HG03095 (cell line): ENCODE data around the gene HAPSTR1.

Experiments
- ATAC-seq: cut with Tn5 transposase; IDR thresholded peaks from one replicate; pipeline ENCODE4 v1.9.1; 2021; ENCODE audit warnings: moderate library complexity; ENCODE audit not compliant: unreplicated experiment

HAPSTR1 gene

GRCh38 chr16:9095656-9096397 is 4.4 kb downstream of the HAPSTR1 start:
- ATAC-seq, result no peak

DNA sequence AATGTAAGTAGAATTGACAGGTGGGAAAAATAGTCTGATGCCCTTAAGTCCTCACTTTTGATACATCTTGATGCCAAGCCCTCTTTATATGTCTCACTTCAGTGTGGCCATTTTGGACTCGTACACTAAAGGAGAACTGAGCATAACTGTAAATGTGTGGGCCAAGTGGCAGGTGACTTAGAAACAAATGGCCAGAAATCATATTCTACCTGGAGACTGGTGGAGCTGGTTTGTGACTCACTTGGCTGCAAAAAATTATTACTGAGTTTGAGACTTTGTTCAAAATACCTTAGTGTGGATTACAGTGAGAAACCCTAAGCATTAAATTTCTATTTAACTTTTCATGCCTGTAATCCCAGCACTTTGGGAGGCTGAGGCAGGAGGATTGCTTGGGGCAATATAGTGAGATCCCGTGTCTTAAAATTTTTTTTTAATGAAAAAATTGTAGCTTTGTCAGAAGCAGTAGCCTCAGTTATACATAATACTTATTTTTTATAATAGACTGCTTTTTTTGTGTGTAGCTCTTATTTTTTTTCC is 5.0 kb downstream of the HAPSTR1 start:
- ATAC-seq, result no peak

GRCh38 chr16:9097266-9098219 is 6.1 kb downstream of the HAPSTR1 start:
- ATAC-seq, result no peak

- ATAC-seq, result no peak
These were observed 7.1 kb downstream of the HAPSTR1 start for GRCh38 chr16:9098377-9099090.

DNA sequence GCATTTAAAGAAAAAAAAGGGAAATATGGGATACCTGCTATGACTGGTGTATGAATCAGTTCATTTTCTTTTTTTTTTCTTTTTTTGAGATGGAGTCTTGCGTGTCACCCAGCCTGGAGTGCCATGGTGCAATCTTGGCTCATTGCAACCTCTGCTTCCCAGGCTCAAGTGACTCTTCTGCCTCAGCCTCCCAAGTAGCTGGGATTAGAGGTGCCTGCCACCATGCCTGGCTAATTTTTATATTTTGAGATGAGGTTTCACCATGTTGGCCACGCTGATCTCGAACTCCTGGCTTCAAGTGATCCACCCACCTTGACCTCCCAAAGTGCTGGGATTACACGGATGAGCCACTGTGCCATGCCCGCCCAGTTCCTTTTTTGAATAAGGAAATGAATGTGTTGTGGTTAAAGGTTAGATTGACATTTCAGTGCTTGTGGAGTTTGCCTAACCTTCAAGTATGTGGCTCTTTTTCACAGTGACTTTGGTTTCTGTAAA is 7.7 kb downstream of the HAPSTR1 start:
- no peak for ATAC-seq

DNA sequence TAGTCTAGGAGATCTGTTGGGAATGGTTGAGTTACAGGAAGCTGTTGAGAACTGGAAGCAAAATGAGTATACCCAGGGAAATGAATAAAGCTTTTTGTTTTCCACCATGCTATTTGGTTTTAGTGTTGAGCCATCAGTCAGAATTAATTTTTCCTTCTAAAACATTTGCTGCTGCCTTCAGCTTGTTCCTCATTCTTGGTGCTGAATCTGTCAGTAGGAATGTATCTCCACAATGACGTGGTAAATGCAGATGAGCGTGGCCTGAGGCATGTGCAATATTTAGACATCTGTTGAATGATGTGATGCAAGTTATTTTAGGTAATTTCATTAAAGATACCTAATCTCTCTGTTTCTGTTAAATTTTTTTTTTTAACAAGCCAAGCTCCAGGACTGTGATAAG is 10.9 kb downstream of the HAPSTR1 start:
- ATAC-seq, result no peak

GRCh38 chr16:9102943-9103342 is 11.5 kb downstream of the HAPSTR1 start:
- no peak for ATAC-seq

DNA sequence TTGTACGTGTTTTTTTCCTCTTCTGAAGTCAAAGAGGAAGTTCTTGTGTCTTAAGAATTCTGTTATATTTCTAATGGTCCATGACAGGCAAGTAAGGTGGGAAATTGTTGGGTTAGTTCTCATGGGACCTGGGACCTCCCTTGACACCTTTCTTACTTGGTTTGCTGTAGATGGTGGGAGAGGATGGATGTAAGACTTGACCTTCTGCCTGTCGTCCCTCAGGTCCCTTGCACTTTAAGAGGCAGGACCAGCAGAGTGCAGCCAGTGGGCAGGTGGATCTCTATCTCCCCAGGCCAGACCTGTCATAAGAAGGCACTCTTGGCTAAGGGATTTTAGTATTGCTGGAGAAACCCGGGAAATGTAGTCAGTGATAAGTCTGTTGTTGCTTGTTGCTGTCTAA is 12.1 kb downstream of the HAPSTR1 start:
- ATAC-seq, result no peak

DNA sequence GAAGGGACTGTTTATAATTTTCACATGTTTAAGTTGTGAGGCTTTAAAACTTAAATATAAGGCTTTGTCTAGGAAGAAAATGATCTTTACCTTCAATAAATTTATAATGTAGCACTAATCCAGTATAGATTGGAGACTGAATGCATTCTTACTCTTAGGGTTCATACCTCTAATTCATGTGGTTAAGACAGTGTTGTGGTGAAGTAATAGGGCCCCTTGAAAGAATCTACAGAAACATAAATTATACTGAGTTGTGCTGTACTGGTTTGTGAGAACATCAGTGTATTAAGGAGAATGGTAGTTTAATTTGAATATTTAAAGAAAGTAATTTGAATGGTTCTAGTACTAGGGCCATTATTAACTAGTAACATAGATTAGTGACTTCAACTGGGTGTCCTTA is 13.7 kb downstream of the HAPSTR1 start:
- no peak for ATAC-seq

DNA sequence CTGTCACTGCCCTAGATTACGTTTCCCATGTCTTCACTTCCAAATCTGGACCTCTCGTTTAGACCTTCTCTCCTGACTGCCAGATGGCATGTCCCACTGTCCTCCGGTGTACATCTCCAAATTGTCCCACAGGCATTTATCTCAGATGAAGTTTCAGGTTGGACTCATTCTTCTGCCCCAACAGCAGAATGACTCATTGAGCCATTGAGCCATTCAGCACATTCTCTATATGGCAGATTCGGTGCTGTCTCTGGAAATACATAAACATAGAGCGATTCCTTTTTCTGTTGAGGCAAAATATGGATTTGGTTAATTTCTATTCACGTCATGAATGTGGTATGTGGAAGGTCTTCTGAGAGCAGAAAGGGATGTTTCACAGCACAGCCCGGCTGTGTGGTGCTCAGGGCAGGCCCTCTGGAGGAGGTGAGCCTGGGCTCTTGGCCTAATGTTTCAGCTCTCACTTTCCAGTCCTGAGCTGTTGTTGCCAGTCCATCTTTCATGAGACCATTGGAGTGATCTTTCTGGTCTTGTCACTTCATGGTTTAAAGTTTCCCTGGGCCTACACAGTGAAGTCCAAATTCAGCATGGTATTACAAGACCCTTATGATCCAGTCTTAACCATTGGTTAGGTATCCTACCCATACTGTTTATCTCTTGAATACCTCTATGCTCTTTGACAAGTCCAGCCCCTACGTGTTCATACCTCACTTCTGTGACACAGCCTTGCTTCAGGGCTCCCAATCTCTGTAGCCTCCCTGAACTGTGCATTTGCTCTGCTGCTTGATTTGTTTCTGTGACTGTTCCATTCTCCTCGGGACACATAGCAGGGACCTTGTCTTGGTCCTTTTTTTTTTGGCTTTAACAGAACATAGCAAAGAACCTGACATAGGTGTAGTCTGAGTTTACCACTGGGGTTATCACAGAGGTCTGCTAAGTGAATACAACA is 15.9 kb downstream of the HAPSTR1 start:
- no peak for ATAC-seq

GRCh38 chr16:9109255-9109654 is 17.8 kb downstream of the HAPSTR1 start:
- ATAC-seq, result no peak

DNA sequence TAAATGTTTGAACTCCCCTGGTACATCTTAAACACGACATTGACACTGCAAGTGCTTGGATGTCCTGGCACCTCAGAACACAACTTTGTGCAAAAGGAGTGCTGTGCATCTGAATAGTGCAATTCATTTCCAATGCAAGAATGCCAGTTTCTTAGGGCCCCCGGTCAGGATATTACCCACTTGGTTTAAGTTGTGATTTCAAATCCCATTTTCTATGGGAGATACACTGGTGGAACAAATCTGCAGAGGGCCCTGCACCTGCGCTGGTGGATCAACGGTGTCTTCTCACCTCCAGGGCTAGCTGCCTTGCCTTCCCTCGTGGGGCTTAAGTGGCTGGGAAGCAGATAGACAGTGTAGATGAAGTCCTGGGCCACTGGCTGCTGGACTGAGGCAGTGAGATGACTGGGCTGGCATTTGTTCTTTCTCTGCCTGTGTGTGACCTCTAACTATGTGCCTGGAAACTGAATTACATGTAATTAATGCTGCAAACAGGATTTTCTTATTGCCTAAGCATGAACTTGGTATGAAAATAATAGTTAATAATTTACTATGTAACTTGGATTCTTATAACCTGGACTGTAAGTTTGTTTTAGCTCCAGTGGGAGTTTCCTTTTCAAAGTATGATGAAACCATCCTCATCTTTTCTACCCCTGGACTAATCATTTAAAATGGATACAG is 20.9 kb downstream of the HAPSTR1 start:
- no peak for ATAC-seq

- no peak for ATAC-seq
These were observed 21.4 kb downstream of the HAPSTR1 start for GRCh38 chr16:9112844-9113186.

DNA sequence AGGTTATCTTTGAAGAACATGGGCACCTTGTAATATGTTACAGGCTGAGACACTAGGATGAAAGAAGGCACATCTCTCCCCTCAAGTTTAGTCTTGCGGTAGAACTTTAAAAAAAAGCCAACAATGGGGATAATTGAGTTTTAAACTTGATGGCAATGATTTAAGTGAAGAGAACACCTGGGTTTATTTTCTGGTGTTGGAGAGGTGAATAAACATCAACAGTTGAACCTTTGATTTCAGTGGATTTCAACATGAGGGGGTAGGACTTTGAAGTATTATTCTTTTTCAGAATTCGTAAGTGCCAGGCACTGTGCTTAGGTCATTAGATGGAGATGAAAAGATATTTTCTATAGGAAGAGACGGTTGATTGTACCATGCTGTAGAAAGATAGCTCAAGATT is 22.3 kb downstream of the HAPSTR1 start:
- no peak for ATAC-seq

GRCh38 chr16:9114112-9114511 is 22.7 kb downstream of the HAPSTR1 start:
- ATAC-seq, result no peak

DNA sequence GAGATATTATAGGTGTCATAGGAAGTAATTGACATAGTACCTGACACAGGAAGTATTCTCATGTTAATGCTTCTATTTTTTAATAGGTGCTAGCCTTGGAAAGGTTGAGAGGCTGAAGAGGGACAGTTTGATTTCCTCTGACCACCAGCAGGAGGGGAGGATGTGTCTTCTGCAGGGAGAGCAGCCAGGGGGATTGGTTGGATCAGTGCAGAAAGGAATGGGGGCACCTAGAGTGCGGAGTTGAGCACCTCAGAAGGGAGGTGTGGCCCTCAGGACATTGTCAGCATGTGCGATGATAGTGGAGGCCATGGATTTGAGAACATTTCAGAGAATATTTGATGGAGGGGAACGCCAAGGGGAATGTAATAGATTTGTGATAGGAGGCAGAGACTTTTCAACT is 23.4 kb downstream of the HAPSTR1 start:
- ATAC-seq, result no peak

- no peak for ATAC-seq
These were observed 23.8 kb downstream of the HAPSTR1 start for GRCh38 chr16:9115277-9115676.

- no peak for ATAC-seq
These were observed 24.7 kb downstream of the HAPSTR1 start for GRCh38 chr16:9116141-9116540.

GRCh38 chr16:9118170-9118569 is 26.7 kb downstream of the HAPSTR1 start:
- no peak for ATAC-seq
